HepG2 (cell line): ENCODE measurements around the gene TNNT1. TPM values are rescaled to one million over a fixed set of nuclear protein-coding genes. Genes with fewer than 3 reads are reported as not detected.

ENCODE experiments used
- CBX5 ChIP-seq: sonication (generic); formaldehyde crosslinking; IDR thresholded peaks from 2 replicates; pipeline ENCODE4 v1.4.0; 2020; ENCODE audit warnings: missing genetic modification reagents, borderline replicate concordance
- CEBPZ ChIP-seq: IDR thresholded peaks from 2 replicates; pipeline ENCODE4 v1.6.1; 2012; ENCODE audit warnings: low read length, improper control_type of control experiment
- KMT2A ChIP-seq: sonication (generic); formaldehyde crosslinking; IDR thresholded peaks from 2 replicates; pipeline ENCODE4 v1.4.0; 2020; ENCODE audit warnings: missing genetic modification reagents
- MYC ChIP-seq: sonication (generic); formaldehyde crosslinking; IDR thresholded peaks from 2 replicates; pipeline ENCODE4 v1.9.0; 2021; ENCODE audit warnings: missing genetic modification reagents, borderline replicate concordance
- NFYB ChIP-seq: sonication (generic); formaldehyde crosslinking; IDR thresholded peaks from 2 replicates; pipeline ENCODE4 v1.4.0; 2020; ENCODE audit warnings: missing genetic modification reagents
- ONECUT2 ChIP-seq: sonication (generic); formaldehyde crosslinking; IDR thresholded peaks from 2 replicates; pipeline ENCODE4 v1.4.0; 2020; ENCODE audit warnings: missing genetic modification reagents
- RBM22 ChIP-seq: fragments of 200-400 bp; formaldehyde crosslinking; optimal IDR thresholded peaks from 2 replicates; pipeline ENCODE3; 2017; ENCODE audit warnings: mild to moderate bottlenecking, low read length, moderate library complexity
- SNAI1 ChIP-seq: sonication (generic); formaldehyde crosslinking; IDR thresholded peaks from 2 replicates; pipeline ENCODE4 v1.5.0; 2020; ENCODE audit warnings: mild to moderate bottlenecking, missing genetic modification reagents, borderline replicate concordance
- SOX13 ChIP-seq, 3 experiments: fragments of 450-650 bp in 1 of 3; sonication (generic) in 1 of 3; formaldehyde crosslinking in 1 of 3; IDR thresholded peaks in 2 of 3; conservative IDR thresholded peaks in 1 of 3; 2 replicates each; pipeline versions ENCODE4 v1.5.0 to v1.6.1; 2016 to 2020; ENCODE audit warnings: antibody characterized with exemption in 1 of 3, mild to moderate bottlenecking in 1 of 3, missing compliant biosample characterization in 1 of 3, missing genetic modification reagents in 1 of 3, moderate library complexity in 1 of 3
- SRY ChIP-seq: sonication (generic); formaldehyde crosslinking; IDR thresholded peaks from 2 replicates; pipeline ENCODE4 v1.8.0; 2022; ENCODE audit warnings: mild to moderate bottlenecking, missing genetic modification reagents
- SUZ12 ChIP-seq: fragments of 150-350 bp; IDR thresholded peaks from 2 replicates; pipeline ENCODE4 v1.6.1; 2014; ENCODE audit warnings: low read depth, low read length
- YEATS4 ChIP-seq: sonication (generic); formaldehyde crosslinking; IDR thresholded peaks from 2 replicates; pipeline ENCODE4 v1.4.0; 2020; ENCODE audit warnings: missing genetic modification reagents, borderline replicate concordance
- ZFP90 ChIP-seq: sonication (generic); formaldehyde crosslinking; IDR thresholded peaks from 2 replicates; pipeline ENCODE4 v1.8.0; 2022; ENCODE audit warnings: missing genetic modification reagents, mild to moderate bottlenecking, inconsistent platforms, borderline replicate concordance
- ZHX2 ChIP-seq, 2 experiments: sonication (generic) in 1 of 2; formaldehyde crosslinking in 1 of 2; IDR thresholded peaks; 2 replicates each; pipeline versions ENCODE4 v1.6.1 to v1.9.0; 2014 to 2022; ENCODE audit warnings: antibody characterized with exemption in 1 of 2, borderline replicate concordance in 1 of 2, inconsistent platforms in 1 of 2, low read depth in 1 of 2, missing genetic modification reagents in 1 of 2
- ZNF256 ChIP-seq: sonication (generic); formaldehyde crosslinking; conservative IDR thresholded peaks from 2 replicates; pipeline ENCODE4 v1.4.0; 2020; ENCODE audit warnings: missing genetic modification reagents
- ZNF367 ChIP-seq: sonication (generic); formaldehyde crosslinking; IDR thresholded peaks from 2 replicates; pipeline ENCODE4 v1.4.0; 2020; ENCODE audit warnings: missing genetic modification reagents, borderline replicate concordance
- ZNF564 ChIP-seq: sonication (generic); formaldehyde crosslinking; IDR thresholded peaks from 2 replicates; pipeline ENCODE4 v1.8.1; 2023; ENCODE audit warnings: mild to moderate bottlenecking, missing genetic modification reagents
- ZNF775 ChIP-seq: sonication (generic); formaldehyde crosslinking; IDR thresholded peaks from 2 replicates; pipeline ENCODE4 v1.4.0; 2020; ENCODE audit warnings: missing genetic modification reagents, mild to moderate bottlenecking, moderate library complexity, borderline replicate concordance
- polyA plus RNA-seq, 8 experiments: library from polyadenylated mRNA; depleted of rRNA in 3 of 8; stranded (reverse) in 7 of 8; unstranded in 1 of 8; fragments of >200 nt; fragmentation: Illumina TruSeq in 4 of 8; extraction: Trizol in 4 of 8; gene quantifications; 2 replicates each; pipeline versions ENCODE4 v1.2.1 to v1.2.3, GENCODE V29; 2011 to 2016; ENCODE audit warnings: low read depth in 4 of 8, missing spikeins in 1 of 8, mixed read lengths in 1 of 8; ENCODE audit not compliant: insufficient read depth in 1 of 8
- total RNA-seq, 5 experiments: library from RNA; depleted of rRNA; stranded (reverse); fragments of >200 nt; fragmentation: Illumina TruSeq; extraction: Trizol; gene quantifications; 2 replicates each; pipeline ENCODE4 v1.2.3, GENCODE V29; 2016; ENCODE audit warnings: low read depth in 1 of 5

TNNT1 gene
- total and polyA plus RNA-seq, 2 of the 13 experiments (the other 11 are each of a cell fraction or from before 2014, with no cell fraction given), result 1.3 to 2.4 TPM

- no peak for TF ChIP-seq CEBPZ
- TF ChIP-seq ZHX2 (IDR thresholded peaks at IDR 0.05; ENCODE audit: low read depth), result peak; percentile 57; the same call in 1 of the 2 replicates
- TF ChIP-seq ZHX2 (CRISPR knock-in tag; IDR thresholded peaks at IDR 0.05; ENCODE audit: borderline replicate concordance), result no peak
- peak; percentile 66; the same call in 1 of the 2 replicates for TF ChIP-seq SNAI1 (CRISPR knock-in tag)
- peak; percentile 37; the same call in 1 of the 2 replicates for TF ChIP-seq CBX5 (CRISPR knock-in tag)
- TF ChIP-seq SOX13 (IDR thresholded peaks at IDR 0.05), result no peak
- TF ChIP-seq SOX13 (CRISPR knock-in tag; conservative IDR thresholded peaks at IDR 0.05 in 1 of 2, IDR thresholded peaks at IDR 0.05 in 1 of 2), result peak in 1 of 2 experiments; percentile 14; a peak in 1 of 4 replicates
- TF ChIP-seq SUZ12, result peak; percentile 87
- no peak for TF ChIP-seq ZNF775 (CRISPR knock-in tag)
- 0 out of 2 replicates have a peak, but pooled peaks have one; percentile 20 for TF ChIP-seq ZFP90 (CRISPR knock-in tag)
- TF ChIP-seq ZNF367 (CRISPR knock-in tag), result no peak
- TF ChIP-seq RBM22, result no peak
- TF ChIP-seq SRY (CRISPR knock-in tag), result no peak
- TF ChIP-seq NFYB (CRISPR knock-in tag), result peak; percentile 78
- TF ChIP-seq ONECUT2 (CRISPR knock-in tag), result no peak
- peak; percentile 25; the same call in 1 of the 2 replicates for TF ChIP-seq YEATS4 (CRISPR knock-in tag)
- TF ChIP-seq MYC (CRISPR knock-in tag), result 0 out of 2 replicates have a peak, but pooled peaks have one; percentile 22
- TF ChIP-seq KMT2A (CRISPR knock-in tag), result 0 out of 2 replicates have a peak, but pooled peaks have one; percentile 35
- TF ChIP-seq ZNF256 (CRISPR knock-in tag), result no peak
- no peak for TF ChIP-seq ZNF564 (CRISPR knock-in tag)
Observed at GRCh38 chr19:55117663-55118391, 31.2 kb downstream of the TNNT1 start (continued).
